CD4-positive, alpha-beta T cell treated with Interleukin-10 for 1 hour (primary cell): ENCODE measurements around the gene AFF2.
"Not testable (repeated sequence)": the region's sequence is repeated elsewhere in the genome, so short reads cannot be mapped to it uniquely, and the experiment has no call there.

Source experiments
- DNase-seq: peaks from one replicate; pipeline ENCODE4 v3.0.0-alpha.2; 2020

The AFF2 gene

DNA sequence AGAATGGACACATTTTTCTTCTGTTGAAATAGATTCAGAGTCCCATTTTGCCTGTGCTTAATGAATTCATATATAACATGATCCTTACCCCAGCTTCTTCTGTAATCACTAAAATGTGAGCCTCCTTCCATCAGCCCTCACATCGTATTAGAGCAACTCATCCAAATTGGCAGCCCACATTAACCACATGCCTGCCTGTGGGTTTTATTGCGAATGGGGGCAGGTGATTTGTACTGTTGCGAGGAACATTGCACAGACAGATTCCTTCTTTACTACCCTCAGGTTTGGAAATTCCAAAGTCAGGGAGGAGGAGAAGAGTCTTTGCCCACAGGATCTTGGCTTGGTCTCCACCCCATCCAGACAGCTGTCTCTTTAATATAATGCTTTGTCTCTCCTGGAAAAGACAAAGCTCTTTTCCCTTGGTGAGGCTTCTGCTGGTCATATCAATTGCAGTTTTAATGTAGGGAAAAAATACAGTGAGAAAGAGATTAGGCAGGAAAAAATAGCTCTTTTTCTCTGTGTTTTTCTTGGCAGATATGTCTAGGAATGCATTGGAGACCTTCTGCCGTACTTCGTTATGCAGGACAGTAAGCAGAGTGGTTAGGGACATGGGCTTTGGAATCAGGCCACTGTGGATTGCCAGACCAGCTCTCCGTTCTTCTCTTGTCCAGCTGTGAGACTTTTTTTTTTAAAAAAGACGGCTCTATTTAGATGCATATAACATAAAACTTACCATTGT, 371.2 kb downstream of the AFF2 start:
- DNase-seq: no peak

DNA sequence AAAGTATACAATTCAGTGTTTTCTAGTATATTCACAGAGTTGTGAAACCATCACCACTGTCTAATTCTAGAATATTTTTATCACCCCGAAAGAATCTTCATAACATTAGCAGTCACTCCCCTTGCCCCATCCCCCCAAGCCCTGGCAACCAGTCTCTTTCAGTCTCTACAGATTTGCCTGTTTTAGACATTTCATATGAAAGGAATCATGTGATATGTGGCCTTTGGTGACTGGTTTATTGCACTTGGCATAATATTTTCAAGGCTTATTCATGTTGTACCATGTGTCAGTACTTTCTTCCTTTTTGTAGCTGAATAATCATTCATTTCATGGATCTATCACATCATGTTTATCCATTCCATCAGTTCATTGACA, 371.7 kb downstream of the AFF2 start:
- no peak for DNase-seq

GRCh38 chrX:148872881-148873280, 372.5 kb downstream of the AFF2 start:
- no peak for DNase-seq

DNA sequence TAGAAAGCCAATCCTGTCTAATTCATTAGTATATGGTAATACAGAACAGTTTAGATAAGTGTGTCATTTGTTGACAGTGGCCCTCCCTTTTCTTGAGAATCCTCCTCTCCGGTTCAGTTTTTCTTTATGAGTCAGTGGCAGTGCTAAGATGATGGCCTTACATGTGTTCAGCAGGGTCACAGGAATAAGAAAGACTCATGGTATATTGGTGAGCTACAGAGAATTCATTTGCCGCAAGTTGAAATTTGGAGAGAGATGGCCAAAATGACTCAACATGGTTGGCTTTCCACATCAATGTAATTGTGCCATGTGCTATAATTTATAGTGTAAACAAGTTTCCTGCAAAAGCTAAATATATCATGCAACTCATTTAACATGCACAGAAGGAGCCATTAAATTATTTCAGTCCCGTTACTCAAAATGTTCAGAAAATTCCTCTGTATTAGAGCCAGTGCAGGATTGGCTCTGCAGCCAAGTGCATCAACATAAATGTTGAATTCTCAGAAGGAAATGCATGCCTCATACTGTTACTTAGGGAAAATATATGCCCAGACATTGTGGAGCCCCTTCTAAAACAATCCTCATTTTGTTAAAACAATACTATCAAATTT, 374.3 kb downstream of the AFF2 start:
- DNase-seq: no peak

DNA sequence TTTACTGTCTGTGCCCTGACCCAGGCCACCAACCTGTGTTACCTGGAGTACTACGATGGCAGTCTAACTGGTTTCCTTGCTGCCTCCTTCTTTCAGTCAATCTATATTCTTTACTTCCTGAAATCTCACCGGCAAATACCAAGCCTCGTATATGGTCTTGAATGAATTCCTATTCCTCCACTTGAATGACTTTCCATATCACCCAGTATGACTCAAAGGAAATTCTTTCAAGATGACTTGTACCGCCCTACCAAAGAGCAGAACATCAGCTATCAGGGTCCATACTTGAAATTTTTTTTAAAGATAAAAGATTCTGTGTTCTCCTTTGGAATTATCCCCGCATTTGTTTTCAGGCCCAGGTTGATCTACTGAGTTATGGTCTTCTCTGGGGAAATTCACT, 378.0 kb downstream of the AFF2 start:
- no peak for DNase-seq

DNA sequence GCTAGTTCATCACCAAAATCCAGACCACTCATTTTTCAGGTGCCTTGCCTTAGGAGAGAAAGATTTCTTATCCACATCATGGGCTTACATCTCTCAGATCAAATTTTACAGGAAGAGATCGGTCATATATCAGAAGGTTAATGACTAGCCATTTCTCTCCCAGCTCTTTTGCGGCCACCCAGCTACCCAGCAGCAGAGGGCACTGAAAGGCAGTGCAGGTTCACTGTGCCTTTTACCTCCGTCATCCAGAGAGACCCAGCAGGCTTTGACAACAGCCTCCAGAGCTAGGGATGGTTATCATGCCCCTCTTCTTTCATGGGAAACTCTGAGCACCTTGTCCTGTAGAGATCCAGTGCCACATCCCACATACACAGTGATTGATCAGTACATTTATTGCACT, 384.8 kb downstream of the AFF2 start:
- no peak for DNase-seq

DNA sequence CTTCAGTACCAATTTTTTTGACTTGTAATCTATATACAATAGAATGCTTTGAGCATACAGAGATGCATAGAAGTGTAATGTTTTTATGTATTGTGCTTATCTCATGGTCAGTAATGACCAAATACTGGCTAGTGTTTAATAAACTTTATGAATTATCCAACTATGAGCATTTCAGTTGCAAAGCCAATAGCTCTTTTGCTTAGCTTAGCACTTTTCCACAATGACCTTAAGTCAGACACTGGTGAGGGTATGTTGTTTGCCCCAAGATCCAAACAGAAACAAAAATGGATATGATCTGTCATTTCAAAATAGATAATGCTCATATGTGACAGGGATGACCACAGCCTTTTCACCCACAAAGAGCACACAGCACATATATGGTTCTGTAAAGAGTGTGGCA, 393.0 kb downstream of the AFF2 start:
- DNase-seq: no peak

DNA sequence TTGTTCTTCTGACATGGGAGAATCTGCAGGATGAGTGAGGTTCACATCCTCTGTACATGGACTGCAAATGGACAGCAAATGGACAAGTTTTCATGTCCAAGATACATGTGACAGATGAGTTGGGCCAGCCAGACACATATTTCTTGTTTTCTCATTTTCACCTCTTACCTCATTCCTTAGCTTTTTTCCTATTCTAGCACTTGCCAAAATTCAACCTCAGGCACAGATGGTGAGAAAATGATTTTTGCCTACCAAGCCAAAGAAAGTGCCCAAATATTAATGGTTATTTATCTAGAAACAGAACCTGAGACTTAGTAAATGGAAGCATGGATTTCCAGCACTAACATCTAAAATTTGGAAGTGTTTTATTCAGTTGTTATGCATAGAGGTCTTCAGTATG, 402.2 kb downstream of the AFF2 start:
- no peak for DNase-seq

GRCh38 chrX:148903176-148903575, 402.8 kb downstream of the AFF2 start:
- no peak for DNase-seq

- DNase-seq: no peak
These were observed 404.1 kb downstream of the AFF2 start for GRCh38 chrX:148904421-148905111.

GRCh38 chrX:148905400-148905799, 405.0 kb downstream of the AFF2 start:
- no peak for DNase-seq

DNA sequence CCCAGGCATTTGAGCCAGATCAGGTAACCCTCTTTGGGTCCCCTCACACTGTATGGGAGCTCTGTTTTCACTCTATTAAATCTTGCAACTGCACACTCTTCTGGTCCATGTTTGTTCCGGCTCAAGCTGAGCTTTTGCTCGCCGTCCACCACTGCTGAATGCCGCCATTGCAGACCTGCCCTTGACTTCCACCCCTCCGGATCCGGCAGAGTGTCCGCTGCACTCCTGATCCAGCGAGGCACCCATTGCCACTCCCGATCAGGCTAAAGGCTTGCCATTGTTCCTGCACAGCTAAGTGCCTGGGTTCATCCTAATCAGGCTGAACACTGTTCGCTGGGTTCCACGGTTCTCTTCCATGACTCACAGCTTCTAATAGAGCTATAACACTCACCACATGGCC, 406.2 kb downstream of the AFF2 start:
- not testable (repeated sequence) for DNase-seq

DNA sequence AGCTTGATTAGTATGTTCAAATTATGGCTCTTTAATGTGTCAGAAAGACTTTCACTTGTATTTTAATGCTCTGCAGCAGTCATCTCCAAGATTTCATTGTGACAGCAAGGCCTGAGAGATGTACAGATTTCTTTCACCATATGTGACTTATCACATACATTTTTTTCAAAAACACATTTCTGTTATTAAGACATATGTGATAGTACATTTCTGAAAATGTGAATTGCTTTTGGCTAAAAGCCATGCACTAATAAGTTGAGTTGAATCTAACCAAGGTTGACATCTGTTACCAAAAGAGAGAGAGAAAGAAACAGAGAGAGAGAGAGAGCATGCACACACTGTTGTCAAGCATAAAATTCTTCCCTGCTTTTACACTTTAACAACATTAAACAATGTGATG, 409.3 kb downstream of the AFF2 start:
- DNase-seq: no peak

DNA sequence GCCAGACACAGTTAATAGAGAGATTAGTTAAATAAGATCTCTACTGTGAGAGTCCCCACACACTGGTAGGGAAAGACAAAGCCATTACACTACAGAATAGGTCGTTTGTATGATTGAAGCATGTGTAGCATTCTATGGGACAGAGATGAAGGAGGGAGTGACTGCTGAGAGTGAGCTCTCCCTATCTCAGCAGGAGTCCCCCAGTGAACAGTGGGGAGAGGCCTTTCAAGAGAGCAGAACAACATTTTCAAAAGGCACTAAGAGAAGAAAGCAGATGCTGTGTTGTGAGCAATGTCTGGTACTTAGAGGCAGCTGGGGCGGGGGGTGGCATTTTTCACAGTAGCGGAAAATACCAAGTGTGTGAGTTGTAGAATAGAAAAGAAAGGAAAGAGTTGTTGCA, 413.6 kb downstream of the AFF2 start:
- no peak for DNase-seq

DNA sequence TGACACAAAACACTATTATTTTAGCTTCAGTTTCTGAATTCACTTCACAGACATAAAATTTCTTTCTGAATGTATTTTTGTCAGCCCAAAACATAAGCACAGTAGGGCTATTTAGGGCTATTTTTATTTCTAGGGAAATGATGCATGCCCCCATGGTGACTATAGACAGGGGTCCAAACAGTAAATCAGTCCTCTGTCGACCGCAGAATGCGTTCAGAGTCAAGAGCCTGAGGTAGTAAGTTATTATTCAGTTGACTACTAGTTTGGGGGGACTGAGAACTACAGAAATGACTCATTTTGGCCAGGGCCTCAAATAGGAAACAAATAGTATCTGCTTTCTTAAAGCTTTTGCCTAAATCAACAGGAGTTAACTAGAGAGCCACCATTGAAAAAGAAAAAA, 414.4 kb downstream of the AFF2 start:
- no peak for DNase-seq

- DNase-seq: no peak
These were observed 415.1 kb downstream of the AFF2 start for GRCh38 chrX:148915474-148915873.

DNA sequence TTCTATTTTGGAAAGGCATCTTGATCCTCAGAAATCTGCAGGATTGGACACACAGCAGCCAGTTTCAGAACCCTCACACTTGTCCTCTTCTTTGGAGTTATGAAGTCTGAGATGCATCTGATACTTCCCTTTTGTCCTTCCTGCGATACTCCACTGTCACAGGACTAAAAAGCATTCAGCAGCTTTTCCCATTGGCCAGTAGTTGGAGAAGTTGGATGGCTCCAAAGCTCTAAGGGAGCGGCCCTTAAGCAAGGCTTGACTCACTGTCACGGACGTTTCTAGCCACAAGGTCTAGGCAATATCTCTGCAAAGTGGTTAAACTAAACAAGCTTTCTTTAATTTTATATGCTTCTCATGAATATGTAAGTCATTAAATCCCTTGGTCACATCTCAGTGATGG, 417.0 kb downstream of the AFF2 start:
- no peak for DNase-seq

GRCh38 chrX:148923631-148924030, 423.2 kb downstream of the AFF2 start:
- DNase-seq: no peak

DNA sequence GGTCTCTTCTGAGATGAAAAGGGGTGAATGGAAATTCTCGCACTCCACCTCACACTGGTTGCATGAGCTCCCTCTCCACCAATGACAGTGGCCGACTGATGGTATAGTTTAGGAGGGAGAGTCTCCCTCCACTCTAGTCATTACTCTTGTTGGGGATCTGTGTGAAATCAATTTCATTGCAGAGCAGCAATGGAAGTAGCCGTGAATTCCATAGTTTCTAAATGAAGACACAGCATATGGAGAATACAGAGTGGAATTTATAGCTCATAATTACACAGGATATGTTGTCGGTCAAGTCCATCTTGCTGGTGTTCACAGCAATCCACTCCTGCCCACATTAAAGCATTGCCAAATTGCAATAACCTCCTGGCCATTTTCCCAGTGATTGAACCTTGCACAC, 426.0 kb downstream of the AFF2 start:
- DNase-seq: no peak

- DNase-seq: no peak
These were observed 428.4 kb downstream of the AFF2 start for GRCh38 chrX:148928811-148929210.

DNA sequence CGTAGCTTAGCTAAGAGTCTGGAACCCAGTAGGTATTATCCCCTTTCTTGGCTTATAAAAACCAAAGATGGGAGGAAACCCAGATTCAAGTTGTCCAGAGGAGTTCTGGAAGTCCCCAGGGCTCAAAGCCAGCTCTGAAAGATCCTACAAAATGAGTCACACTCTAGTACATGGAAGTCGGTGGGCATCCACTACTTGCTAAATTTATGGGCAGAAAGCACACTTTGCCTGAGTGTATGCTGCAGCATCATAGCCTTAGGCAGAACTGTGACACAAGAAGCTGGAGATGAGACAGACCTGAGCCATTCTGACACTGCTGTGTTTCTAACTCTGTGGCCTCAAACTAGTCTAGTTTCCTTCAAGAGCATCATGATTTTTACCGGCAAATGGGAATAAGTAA, 429.3 kb downstream of the AFF2 start:
- no peak for DNase-seq

DNA sequence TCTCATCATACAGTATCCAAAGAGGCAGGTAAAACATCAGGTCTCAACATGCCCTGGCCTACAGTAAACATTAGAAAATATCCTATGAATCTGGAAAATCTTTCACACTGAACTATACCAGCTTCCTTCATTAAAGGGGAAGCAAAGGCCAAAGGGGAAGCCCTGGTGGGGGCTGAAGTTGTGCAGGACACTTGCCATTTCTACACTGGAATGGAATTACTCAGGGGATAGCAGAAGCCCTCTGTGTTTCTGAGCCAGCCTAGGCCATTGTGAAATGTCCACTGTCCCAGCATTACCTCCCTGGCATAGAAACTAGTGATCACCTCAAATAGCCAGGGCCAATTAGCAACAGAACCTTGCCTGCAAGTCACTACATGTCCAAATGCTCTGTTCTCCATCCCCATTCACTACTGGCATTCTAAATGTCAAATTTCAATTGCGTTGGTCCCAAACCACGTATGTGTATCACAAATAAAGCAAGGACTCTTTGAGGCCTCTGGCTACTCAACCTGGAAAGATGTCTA, 429.9 kb downstream of the AFF2 start:
- DNase-seq: no peak

- DNase-seq: no peak
These were observed 433.5 kb downstream of the AFF2 start for GRCh38 chrX:148933881-148934280.

- DNase-seq: no peak
These were observed 437.9 kb downstream of the AFF2 start for GRCh38 chrX:148938348-148938747.
